Loucy (cell line): ENCODE measurements around the gene CD72.
"Not testable (repeated sequence)": the region's sequence is repeated elsewhere in the genome, so short reads cannot be mapped to it uniquely, and the experiment has no call there.

Source experiments
- H2AFZ ChIP-seq: fragments of 200-600 bp; sonication (generic); 2 replicates; pipeline ENCODE4 v1.6.0; 2016; ENCODE audit warnings: antibody characterized with exemption, mild to moderate bottlenecking, low read length, moderate library complexity
- H3F3A ChIP-seq: fragments of 200-600 bp; 2 replicates; pipeline ENCODE4 v1.6.0; 2016; ENCODE audit warnings: antibody characterized with exemption, low read depth, mild to moderate bottlenecking
- H3K27me3 ChIP-seq: fragments of 200-600 bp; sonication (generic); 2 replicates; pipeline ENCODE4 v1.6.1; 2014; ENCODE audit warnings: low read length, mild to moderate bottlenecking; ENCODE audit not compliant: insufficient read depth, poor library complexity, severe bottlenecking
- H3K36me3 ChIP-seq: fragments of 200-600 bp; sonication (generic); 2 replicates; pipeline ENCODE4 v1.6.1; 2016; ENCODE audit warnings: low read length; ENCODE audit not compliant: insufficient read depth
- H3K4me1 ChIP-seq: fragments of 200-600 bp; sonication (generic); 2 replicates; pipeline ENCODE4 v1.5.1; 2014; ENCODE audit warnings: low read length, mild to moderate bottlenecking; ENCODE audit not compliant: insufficient read depth, poor library complexity, severe bottlenecking
- H3K4me2 ChIP-seq: fragments of 200-600 bp; sonication (generic); 2 replicates; pipeline ENCODE4 v1.6.0; 2014; ENCODE audit warnings: antibody characterized with exemption, low read length, low read depth, mild to moderate bottlenecking; ENCODE audit not compliant: poor library complexity, severe bottlenecking
- H3K4me3 ChIP-seq: fragments of 200-600 bp; sonication (generic); 2 replicates; pipeline ENCODE4 v1.5.1; 2014; ENCODE audit warnings: low read length, mild to moderate bottlenecking, mixed read lengths; ENCODE audit not compliant: poor library complexity, severe bottlenecking
- H3K79me2 ChIP-seq: fragments of 200-600 bp; sonication (generic); 2 replicates; pipeline ENCODE4 v1.6.1; 2014; ENCODE audit warnings: low read length; ENCODE audit not compliant: insufficient read depth
- H3K9ac ChIP-seq: fragments of 200-600 bp; sonication (generic); 2 replicates; pipeline ENCODE4 v1.6.0; 2014; ENCODE audit warnings: mild to moderate bottlenecking, low read depth, low read length, moderate library complexity; ENCODE audit not compliant: poor library complexity, severe bottlenecking
- H3K9me2 ChIP-seq: fragments of 200-600 bp; sonication (generic); replicated peaks from 2 replicates; pipeline ENCODE4 v1.6.1; 2016; ENCODE audit warnings: low read depth, low read length, mixed read lengths
- H3K9me3 ChIP-seq: fragments of 200-600 bp; sonication (generic); 2 replicates; pipeline ENCODE4 v1.6.1; 2014; ENCODE audit warnings: mild to moderate bottlenecking, antibody characterized with exemption, low read length, low read depth; ENCODE audit not compliant: insufficient read depth
- H4K20me1 ChIP-seq: fragments of 200-600 bp; sonication (generic); 2 replicates; pipeline ENCODE4 v1.6.0; 2014; ENCODE audit warnings: antibody characterized with exemption, low read length, mild to moderate bottlenecking; ENCODE audit not compliant: insufficient read depth, poor library complexity, severe bottlenecking
- EZH2phosphoT487 ChIP-seq: fragments of 200-600 bp; IDR thresholded peaks from 2 replicates; pipeline ENCODE4 v1.6.1; 2018; ENCODE audit warnings: antibody characterized with exemption, mild to moderate bottlenecking, moderate library complexity, borderline replicate concordance
- TF ChIP-seq, protein P1 (sequence below): fragments of 200-600 bp; sonication (generic); conservative IDR thresholded peaks from 2 replicates; pipeline ENCODE4 v1.5.1; 2014; ENCODE audit warnings: mild to moderate bottlenecking, antibody characterized with exemption, low read length

Gene CD72

DNA sequence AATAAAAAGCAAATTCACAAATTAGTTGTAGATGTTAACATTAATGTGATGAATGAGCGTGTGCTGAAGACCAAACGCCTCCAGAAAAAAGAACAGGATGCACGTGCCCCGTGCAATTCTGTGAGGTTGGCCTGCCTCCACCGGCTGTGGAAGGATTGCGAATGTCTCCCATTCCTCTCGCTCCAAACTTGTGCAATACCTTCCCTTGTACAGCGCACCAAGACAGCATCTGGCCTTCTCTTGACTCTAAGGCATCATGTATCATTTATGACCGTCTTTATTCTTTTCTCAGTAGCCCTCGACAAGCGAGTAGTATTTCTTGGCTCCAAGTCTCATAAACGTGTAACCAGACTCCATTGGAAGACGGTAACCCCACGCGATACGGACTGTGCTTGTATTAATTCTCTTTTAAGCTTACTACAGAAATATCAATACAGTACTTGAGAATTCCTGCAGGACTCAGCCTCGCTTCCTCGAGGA, 14.7 kb downstream of the CD72 start:
- H3K9me2 ChIP-seq: no peaks in the 10 kb centered on the region
- peak overlapping the region; percentile 82 for H3K4me3 ChIP-seq
- H3K36me3 ChIP-seq: no peaks in the 10 kb centered on the region
- H3K79me2 ChIP-seq: peaks cover 45% of the 10 kb centered on the region
- TF ChIP-seq, protein P1, sequence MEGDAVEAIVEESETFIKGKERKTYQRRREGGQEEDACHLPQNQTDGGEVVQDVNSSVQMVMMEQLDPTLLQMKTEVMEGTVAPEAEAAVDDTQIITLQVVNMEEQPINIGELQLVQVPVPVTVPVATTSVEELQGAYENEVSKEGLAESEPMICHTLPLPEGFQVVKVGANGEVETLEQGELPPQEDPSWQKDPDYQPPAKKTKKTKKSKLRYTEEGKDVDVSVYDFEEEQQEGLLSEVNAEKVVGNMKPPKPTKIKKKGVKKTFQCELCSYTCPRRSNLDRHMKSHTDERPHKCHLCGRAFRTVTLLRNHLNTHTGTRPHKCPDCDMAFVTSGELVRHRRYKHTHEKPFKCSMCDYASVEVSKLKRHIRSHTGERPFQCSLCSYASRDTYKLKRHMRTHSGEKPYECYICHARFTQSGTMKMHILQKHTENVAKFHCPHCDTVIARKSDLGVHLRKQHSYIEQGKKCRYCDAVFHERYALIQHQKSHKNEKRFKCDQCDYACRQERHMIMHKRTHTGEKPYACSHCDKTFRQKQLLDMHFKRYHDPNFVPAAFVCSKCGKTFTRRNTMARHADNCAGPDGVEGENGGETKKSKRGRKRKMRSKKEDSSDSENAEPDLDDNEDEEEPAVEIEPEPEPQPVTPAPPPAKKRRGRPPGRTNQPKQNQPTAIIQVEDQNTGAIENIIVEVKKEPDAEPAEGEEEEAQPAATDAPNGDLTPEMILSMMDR: no peak
- TF ChIP-seq EZH2phosphoT487: no peak
- H3K9ac ChIP-seq: peak overlapping the region; percentile 89
- peak overlapping the region; percentile 90 for H2AFZ ChIP-seq
- peaks cover 19% of the 10 kb centered on the region for H4K20me1 ChIP-seq
- no peaks in the 10 kb centered on the region for H3K27me3 ChIP-seq
- no peaks in the 10 kb centered on the region for H3K9me3 ChIP-seq
- H3K4me2 ChIP-seq: peak overlapping the region; percentile 89
- peaks cover 43% of the 10 kb centered on the region for H3K4me1 ChIP-seq
- H3F3A ChIP-seq: no peaks in the 10 kb centered on the region

GRCh38 chr9:35599763-35600604, 18.2 kb downstream of the CD72 start:
- no peak overlapping the region for H2AFZ ChIP-seq
- H3K4me3 ChIP-seq: no peak overlapping the region
- no peaks in the 10 kb centered on the region for H3K9me2 ChIP-seq
- no peaks in the 10 kb centered on the region for H3F3A ChIP-seq
- no peak overlapping the region for H3K4me2 ChIP-seq
- no peaks in the 10 kb centered on the region for H3K36me3 ChIP-seq
- H3K9me3 ChIP-seq: no peaks in the 10 kb centered on the region
- H3K9ac ChIP-seq: no peak overlapping the region
- TF ChIP-seq, protein P1: peak; percentile 43; the same call in 1 of the 2 replicates
- TF ChIP-seq EZH2phosphoT487: no peak
- H3K4me1 ChIP-seq: peaks cover 25% of the 10 kb centered on the region
- H3K27me3 ChIP-seq: no peaks in the 10 kb centered on the region
- peaks cover 15% of the 10 kb centered on the region for H3K79me2 ChIP-seq
- no peaks in the 10 kb centered on the region for H4K20me1 ChIP-seq

DNA sequence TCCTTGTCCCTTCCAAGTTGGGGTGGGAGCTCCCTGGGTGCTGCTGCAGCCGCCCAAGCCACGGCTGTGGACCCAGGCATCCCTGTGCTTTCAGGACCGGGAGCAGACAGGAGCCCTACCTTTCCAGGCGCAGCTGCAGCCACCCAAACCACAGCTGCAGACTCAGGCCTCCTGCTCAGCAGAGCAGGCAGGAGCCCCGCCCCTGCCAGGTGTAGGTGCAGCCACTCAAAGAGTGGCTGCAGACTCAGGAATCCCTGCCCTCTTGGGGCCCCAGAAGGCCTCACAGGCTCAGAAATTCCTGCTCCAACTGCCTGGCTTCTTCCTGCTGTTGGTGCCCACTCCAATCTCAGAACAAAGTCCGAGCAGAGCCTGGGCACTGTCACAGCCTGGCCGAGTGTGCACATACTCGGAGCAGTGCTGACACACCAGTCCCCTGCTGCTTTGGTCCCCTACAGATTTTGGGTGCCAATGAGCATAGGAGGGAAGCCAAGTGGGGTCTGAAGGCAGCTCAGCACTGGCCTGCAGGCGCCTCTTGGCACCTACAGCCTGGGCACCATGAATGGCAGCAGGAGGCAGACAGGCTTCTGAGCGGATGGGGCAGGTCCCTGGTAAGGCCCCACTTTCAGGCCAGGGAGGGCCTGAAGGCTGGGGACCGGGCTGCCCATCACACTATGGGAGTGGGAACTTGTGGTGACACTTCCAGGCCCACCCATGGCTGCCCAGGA, 19.2 kb downstream of the CD72 start:
- no peaks in the 10 kb centered on the region for H3K27me3 ChIP-seq
- peaks cover 18% of the 10 kb centered on the region for H3K4me1 ChIP-seq
- peaks cover 15% of the 10 kb centered on the region for H3K79me2 ChIP-seq
- no peak overlapping the region for H3K4me2 ChIP-seq
- H3F3A ChIP-seq: no peaks in the 10 kb centered on the region
- H3K9ac ChIP-seq: no peak overlapping the region
- no peaks in the 10 kb centered on the region for H3K36me3 ChIP-seq
- no peak overlapping the region for H2AFZ ChIP-seq
- no peaks in the 10 kb centered on the region for H3K9me2 ChIP-seq
- H3K4me3 ChIP-seq: no peak overlapping the region
- H3K9me3 ChIP-seq: no peaks in the 10 kb centered on the region
- H4K20me1 ChIP-seq: no peaks in the 10 kb centered on the region
- TF ChIP-seq, protein P1: no peak
- no peak for TF ChIP-seq EZH2phosphoT487

DNA sequence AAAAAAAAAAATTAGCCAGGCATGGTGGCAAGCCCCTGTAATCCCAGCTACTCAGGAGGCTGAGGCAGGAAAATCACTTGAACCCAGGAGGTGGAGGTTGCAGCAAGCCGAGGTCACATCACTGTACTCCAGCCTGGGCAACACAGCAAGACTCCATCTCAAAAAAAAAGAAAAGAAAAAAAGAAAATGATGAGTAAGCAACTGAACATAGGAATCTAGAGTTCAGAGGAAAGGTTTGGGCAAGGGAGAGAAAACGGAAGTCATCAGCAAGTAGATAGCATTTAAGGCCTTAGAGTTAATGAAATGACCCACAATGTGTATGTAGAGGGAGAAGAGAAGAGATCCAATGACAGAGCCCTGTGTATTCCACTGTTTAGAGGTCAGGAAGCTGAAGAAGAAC, 21.3 kb downstream of the CD72 start:
- H3K4me1 ChIP-seq, H3K36me3 ChIP-seq, H2AFZ ChIP-seq, H3K4me3 ChIP-seq, H3K79me2 ChIP-seq, H3K9me2 ChIP-seq, H4K20me1 ChIP-seq, H3F3A ChIP-seq, H3K4me2 ChIP-seq, H3K27me3 ChIP-seq, H3K9me3 ChIP-seq, H3K9ac ChIP-seq: not testable (repeated sequence)
